Measurements from ENCODE around the gene DRAP1. TPM values are rescaled to one million over a fixed set of nuclear protein-coding genes. Genes with fewer than 3 reads are reported as not detected.

DRAP1 gene
- total and polyA plus RNA-seq, 9 of the 15 experiments (the other 6 are each of a cell fraction or from before 2014, with no cell fraction given): 9.6 to 200 (median 92.9) TPM

GRCh38 chr11:65890324-65891218 is 28.7 kb upstream of the DRAP1 start, which contains the start of gene CCDC85B (continued):
- TF ChIP-seq, protein P1, sequence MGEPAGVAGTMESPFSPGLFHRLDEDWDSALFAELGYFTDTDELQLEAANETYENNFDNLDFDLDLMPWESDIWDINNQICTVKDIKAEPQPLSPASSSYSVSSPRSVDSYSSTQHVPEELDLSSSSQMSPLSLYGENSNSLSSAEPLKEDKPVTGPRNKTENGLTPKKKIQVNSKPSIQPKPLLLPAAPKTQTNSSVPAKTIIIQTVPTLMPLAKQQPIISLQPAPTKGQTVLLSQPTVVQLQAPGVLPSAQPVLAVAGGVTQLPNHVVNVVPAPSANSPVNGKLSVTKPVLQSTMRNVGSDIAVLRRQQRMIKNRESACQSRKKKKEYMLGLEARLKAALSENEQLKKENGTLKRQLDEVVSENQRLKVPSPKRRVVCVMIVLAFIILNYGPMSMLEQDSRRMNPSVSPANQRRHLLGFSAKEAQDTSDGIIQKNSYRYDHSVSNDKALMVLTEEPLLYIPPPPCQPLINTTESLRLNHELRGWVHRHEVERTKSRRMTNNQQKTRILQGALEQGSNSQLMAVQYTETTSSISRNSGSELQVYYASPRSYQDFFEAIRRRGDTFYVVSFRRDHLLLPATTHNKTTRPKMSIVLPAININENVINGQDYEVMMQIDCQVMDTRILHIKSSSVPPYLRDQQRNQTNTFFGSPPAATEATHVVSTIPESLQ (CRISPR knock-in tag; IDR thresholded peaks at IDR 0.05): no peak; the same call in 1 of the 2 replicates
- TF ChIP-seq E2F5 (CRISPR knock-in tag; IDR thresholded peaks at IDR 0.05) (no peak), SIRT6 (IDR thresholded peaks at IDR 0.05; ENCODE audit: low read depth, low read length) (no peak), GTF2A2 (tag; IDR thresholded peaks at IDR 0.05) (no peak), CHD1 (IDR thresholded peaks at IDR 0.05; ENCODE audit: low read length) (peak; percentile 82), TAL1 (IDR thresholded peaks at IDR 0.05) (no peak), MCM7 (IDR thresholded peaks at IDR 0.05) (no peak), HSF4 (CRISPR knock-in tag; IDR thresholded peaks at IDR 0.05; ENCODE audit: borderline replicate concordance) (no peak), PURB (CRISPR knock-in tag; IDR thresholded peaks at IDR 0.05; ENCODE audit: low read depth) (no peak), MIER1 (IDR thresholded peaks at IDR 0.05; ENCODE audit: low read depth) (no peak), HDAC2 (IDR thresholded peaks at IDR 0.05) (no peak), ASH1L (IDR thresholded peaks at IDR 0.05; ENCODE audit: borderline replicate concordance, low read depth, partially characterized antibody) (no peak), TRIM24 (IDR thresholded peaks at IDR 0.05) (peak in 1 of 2 experiments; percentile 38; a peak in 1 of 4 replicates)
- TF ChIP-seq, protein P2, sequence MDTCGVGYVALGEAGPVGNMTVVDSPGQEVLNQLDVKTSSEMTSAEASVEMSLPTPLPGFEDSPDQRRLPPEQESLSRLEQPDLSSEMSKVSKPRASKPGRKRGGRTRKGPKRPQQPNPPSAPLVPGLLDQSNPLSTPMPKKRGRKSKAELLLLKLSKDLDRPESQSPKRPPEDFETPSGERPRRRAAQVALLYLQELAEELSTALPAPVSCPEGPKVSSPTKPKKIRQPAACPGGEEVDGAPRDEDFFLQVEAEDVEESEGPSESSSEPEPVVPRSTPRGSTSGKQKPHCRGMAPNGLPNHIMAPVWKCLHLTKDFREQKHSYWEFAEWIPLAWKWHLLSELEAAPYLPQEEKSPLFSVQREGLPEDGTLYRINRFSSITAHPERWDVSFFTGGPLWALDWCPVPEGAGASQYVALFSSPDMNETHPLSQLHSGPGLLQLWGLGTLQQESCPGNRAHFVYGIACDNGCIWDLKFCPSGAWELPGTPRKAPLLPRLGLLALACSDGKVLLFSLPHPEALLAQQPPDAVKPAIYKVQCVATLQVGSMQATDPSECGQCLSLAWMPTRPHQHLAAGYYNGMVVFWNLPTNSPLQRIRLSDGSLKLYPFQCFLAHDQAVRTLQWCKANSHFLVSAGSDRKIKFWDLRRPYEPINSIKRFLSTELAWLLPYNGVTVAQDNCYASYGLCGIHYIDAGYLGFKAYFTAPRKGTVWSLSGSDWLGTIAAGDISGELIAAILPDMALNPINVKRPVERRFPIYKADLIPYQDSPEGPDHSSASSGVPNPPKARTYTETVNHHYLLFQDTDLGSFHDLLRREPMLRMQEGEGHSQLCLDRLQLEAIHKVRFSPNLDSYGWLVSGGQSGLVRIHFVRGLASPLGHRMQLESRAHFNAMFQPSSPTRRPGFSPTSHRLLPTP (IDR thresholded peaks at IDR 0.05; ENCODE audit: borderline replicate concordance, extremely low read depth, insufficient read length): no peak
- TF ChIP-seq, protein P3, sequence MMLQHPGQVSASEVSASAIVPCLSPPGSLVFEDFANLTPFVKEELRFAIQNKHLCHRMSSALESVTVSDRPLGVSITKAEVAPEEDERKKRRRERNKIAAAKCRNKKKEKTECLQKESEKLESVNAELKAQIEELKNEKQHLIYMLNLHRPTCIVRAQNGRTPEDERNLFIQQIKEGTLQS (IDR thresholded peaks at IDR 0.05): no peak
- TF ChIP-seq, protein P3 (CRISPR knock-in tag; conservative IDR thresholded peaks at IDR 0.05): no peak
- TF ChIP-seq, protein P4, sequence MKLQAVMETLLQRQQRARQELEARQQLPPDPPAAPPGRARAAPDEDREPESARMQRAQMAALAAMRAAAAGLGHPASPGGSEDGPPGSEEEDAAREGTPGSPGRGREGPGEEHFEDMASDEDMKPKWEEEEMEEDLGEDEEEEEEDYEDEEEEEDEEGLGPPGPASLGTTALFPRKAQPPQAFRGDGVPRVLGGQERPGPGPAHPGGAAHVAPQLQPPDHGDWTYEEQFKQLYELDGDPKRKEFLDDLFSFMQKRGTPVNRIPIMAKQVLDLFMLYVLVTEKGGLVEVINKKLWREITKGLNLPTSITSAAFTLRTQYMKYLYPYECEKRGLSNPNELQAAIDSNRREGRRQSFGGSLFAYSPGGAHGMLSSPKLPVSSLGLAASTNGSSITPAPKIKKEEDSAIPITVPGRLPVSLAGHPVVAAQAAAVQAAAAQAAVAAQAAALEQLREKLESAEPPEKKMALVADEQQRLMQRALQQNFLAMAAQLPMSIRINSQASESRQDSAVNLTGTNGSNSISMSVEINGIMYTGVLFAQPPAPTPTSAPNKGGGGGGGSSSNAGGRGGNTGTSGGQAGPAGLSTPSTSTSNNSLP (IDR thresholded peaks at IDR 0.05; ENCODE audit: borderline replicate concordance, low read depth, low read length): no peak
